HG03521 (cell line): ENCODE results near the gene SPTBN5.

ENCODE experiments used
- ATAC-seq: cut with Tn5 transposase; IDR thresholded peaks from one replicate; pipeline ENCODE4 v1.9.1; 2021; ENCODE audit warnings: mild to moderate bottlenecking, moderate library complexity; ENCODE audit not compliant: unreplicated experiment

The SPTBN5 gene

DNA sequence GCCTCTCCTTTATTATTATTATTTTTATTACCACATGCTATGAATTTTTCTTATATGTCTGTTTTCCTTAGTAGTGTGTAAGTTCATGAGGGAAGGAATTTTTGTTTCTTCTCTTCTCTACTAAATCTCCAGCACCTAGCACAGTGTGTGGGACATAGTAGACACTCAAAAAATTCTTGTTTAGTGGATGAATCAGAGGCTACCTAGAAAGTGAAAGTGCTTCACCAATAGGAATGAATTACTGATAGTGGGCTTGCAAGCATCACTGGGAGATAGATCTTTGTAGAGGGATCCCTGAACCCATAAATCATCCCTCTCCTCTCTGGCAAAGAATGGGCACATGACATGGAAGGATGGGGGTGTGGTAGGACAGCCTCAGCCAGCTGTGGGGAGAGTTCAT, 8.5 kb downstream of the SPTBN5 start:
- ATAC-seq, result no peak

DNA sequence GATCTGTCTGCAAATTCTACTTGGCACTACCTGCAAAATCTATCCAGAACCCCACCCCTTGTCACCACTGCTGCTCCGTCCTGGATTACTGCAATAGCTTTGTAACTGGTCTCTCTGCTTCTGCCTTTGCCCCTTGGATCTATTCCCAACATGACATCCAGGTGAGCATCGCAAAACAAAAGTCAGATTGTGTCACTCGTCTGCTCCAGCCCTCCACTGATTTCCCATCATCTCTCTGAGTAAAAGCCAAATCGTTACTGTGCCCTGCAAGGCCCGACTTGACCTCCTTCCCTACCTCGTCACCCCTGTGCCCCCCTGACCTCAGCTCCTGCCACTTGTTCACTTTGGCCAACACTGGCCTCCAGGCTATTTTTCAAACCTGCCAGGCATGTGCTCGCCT, 9.4 kb downstream of the SPTBN5 start:
- no peak for ATAC-seq

DNA sequence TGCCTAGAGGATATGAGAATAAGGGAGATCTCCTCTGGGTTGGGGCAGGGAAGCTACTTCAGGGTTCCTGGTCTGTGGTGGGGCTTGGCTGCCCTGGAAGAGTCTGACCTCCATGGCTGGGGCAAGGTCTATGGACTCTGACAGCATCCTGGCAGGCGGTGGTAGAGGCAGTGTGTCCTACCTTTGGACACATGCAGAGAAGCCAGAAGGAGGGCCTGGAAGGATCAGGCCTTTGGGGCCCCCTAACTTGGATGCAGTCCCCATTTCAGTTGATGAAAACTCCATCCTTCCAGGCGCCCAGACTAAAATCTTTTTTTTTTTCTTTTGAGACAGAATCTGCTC, 10.4 kb downstream of the SPTBN5 start:
- ATAC-seq, result no peak

DNA sequence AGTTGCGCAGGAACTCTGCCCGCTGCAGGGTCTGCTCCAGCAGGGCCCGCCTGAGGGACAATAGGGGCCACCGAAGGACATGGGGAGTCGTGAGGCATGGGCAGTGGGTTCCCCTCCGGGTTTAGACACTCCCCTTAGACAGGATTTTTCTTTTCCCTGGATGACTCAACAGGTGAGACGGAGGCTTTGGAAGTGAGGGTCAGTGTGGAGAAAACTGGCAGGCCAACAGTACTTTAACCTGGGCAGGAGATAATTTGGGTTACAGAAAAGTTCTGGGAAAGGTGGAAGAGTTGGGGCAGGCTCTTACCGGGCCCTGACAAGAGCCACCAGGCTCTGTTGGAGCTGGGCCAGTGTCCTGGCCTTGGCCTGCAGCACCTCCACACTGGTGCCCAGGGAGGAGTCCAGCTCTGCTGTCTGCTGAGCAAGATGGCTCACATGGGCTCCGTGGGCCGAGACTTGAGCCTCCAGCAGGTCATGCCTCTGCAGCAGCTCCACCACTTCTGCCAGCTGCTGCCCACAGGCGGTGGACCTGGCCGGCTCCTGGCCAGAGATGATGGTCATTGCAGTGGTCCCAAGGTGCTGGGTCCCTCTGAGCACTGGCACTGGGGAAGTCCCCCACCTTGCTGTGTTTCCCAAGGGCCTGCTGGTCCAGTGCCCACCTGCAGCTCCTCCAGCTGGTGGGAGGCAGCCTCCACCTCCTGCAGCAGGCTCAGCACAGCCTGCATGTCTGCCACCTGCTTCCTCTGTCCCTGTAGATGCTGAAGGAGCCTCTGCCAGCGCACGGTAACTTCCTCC, 11.0 kb downstream of the SPTBN5 start:
- no peak for ATAC-seq

DNA sequence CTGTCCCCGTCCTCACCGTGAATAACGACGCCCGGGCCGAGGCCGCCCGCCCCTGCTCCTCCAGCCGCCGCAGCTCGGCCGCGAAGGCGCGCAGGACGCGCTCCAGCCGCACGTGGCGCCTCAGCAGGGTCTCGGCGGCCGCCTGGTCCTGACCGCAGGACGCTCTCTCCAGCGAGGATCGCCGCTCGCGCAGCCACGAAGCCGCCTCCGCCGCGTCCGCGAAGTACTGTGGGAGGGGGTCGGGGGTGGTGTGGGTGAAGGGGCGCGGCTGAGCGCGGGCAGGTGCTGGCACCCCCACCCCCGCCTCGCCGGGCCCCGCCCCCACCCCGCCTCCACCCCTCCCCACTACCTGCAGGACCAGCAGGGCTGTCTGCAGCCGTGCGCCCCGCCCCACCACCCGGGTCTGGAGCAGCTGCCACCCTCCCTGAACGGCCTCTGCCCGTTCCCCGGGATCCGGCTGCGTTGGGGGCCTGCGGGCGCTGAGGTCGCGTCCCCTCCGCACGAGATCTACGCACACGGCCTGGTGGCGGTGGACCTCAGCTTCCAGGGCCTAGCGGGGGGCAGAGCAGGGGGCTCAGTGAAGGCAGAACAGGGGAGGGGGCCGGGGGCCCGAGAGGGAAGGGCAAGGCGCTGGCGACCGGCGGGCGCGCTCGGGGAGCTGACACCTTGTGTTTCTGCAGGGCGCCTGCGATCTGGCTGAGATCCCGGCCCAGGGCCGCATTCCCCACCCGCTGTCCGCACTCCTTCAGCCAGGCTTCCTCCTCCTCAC, 11.7 kb downstream of the SPTBN5 start:
- ATAC-seq, result no peak

DNA sequence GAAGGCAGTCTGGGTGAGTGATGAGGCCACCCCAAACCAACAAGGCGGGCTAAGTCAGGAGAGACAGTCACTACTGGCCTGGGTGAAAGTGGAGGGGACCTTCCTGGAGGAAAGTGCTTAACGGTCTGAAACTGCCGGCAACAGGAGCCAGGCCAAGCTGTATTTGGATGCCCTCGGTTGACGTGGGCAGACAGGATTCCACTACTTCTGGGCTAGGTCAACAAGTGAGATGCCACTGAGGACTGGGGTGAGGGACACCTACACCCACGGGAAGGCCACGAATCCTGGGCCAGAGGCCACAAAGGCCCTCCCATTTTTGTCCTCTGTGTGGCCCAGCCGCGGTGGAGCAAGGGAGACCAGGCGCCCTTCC, 12.3 kb downstream of the SPTBN5 start:
- no peak for ATAC-seq

DNA sequence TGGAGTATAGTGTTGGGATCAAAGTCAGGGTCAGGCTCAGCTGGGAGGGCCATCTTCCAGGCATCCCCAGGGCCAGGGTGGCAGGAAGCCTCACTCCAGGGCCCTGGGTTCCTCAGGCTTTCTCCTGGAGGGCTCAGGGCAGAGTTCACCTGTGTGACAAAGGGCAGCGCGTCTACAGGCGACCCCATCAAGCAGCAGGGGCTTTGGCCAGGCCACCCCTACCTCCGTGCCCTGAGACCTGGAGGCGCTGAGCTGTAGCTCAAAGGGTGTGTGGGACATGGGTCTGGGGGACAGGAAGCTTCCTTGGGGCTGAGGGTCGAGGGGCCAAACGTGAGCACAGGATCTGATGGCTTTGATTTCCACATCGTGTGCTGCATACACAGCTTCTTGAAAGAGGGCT, 12.8 kb downstream of the SPTBN5 start:
- no peak for ATAC-seq

DNA sequence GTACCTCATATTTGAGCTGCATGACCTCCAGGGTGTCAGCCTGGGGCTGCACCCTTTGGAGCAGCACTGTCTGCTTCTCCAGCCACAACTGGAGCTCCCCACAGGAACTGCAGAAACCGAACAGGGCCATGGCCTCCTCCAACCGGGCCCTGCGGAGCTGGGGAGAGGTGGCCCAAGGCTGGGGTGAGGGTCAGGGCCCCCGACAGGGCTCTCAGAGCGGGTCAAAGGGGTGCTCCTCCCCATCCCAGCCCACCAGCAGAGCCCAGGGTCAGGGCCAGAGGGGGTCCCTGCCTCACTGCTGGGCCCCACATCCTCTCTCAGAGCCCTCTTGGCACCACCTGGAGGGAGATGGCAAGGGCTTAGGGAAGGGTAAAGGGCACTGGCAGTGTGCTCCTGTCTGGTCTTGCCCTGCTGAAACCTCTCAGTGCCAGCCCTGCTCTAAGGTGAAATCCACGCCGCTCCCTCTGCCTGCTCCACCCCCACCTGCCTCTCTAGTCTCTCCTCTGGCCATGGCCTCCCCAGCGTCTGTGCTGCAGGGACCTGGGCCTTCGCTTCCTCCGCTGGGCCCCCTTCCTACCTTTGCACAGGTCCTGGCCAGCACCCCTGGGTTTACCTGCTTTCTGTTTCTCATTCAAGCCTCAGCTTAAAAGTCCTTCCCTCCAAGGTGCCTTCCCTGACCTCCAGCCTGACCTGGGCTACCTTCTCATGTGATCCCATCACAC, 13.5 kb downstream of the SPTBN5 start:
- ATAC-seq, result no peak

DNA sequence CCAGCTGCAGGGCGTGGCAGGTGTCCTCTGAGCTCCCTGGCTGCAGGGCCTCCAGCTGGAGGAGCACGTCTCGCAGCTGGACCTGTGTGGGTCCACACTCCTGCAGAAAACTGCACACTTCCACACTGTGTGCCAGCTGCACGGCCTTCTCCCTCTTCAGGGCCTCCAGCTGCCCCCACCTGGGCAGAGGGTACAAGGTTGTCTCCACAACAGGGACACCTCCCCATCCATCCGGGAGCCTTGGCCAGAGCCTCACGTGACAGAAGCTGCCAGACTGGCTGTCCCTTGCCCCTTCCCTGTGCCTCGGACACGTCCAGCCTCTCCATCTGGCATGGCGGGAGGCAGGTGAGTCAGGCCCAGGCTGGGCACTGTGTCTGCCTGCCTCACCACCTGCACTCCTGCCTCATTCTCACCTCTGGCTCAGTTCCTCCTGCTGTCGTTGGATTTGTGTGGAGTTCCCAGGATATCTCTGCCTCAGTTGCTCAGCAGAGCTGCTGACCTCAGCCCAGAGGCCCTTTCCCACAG, 14.5 kb downstream of the SPTBN5 start:
- ATAC-seq, result no peak

DNA sequence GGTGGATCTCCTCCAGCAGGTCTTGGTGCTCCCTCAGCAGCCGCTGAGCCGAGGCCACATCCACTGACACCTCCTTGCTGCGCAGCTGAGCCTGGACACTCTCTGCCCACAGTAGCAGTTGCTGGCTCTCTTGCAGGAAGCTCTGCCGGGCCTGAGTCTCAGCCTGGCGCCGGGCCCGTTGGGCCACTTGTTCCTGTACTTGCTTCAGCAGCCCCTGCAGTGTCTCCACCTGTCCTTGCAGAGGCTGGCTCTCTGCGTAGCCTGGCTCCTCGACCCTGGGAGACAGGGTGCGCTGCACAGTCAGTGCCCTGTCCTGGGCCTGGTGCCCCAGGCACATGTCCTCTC, 15.5 kb downstream of the SPTBN5 start:
- ATAC-seq, result no peak

DNA sequence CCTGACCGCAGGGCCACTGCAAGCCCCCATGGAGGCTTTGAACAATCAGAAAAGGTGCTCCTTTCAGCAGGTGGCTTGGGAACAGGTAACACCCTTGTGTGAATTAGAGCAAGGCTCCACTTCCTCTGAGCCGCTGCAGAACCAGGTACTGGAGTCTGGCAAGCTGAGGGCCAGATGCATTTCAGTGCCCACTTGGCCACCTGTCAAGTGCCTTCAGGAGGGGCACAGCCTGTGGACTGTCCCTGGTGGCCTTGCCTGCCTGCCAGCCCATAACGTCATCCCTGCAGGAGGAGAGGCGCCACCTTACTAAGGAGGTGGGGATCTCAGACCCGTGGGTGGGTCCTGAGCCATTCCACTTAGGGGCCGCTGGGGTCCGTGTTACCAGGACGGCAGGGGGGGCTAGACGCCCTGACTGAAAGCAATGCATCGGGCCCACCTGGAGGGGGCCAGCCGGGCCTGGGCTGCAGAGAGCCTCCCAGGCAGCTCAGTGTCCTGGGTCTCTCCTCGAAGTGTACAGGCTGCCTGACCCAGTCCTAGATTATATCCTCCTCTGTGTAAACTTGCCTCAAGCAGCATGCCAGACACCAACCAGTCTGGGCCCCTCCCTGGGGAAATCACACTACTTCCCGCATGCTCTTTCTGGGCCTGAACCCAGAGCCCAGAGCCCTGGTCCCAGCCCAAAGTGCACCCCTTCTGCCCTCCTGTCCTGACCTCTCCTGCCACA, 16.1 kb downstream of the SPTBN5 start:
- no peak for ATAC-seq

DNA sequence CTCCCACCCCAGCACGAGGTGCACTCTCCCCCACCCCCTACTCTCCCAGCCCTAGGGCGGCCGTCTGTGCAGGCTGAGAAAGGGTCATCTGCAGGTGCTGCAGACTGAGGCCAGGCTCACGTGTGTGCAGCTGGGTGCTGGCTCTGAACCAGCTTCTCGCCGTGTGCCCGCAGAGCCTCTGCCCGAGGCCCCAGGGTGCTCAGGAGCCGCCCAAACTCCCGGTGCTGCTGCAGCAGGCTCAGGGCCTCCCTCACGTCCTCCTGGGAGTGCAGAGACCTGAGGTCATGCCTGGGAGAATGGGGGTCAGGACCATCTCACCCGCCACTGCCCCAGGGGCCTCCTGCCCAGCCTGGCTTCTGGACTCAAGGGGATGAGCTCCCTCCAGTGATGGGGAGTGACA, 17.2 kb downstream of the SPTBN5 start:
- ATAC-seq, result no peak

DNA sequence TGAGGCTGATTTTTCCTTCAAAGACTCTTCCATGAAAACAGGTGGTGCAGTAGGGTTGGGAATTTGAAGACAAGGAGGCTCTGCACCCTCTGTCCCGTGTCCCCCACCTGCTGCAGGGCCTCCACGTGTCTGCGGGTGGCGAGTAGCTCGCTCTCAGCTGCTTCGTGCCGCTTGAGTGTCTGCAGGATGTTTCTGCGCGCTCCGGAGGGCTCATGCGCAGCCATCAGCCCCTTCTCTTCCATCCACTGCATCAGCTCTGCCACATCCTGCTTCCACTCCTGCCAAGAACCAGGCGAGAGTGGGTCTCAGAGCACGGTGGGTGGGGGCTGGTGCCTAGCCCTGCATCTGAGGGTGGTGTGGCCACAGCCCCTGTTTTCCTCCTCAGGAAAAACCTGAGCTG, 17.8 kb downstream of the SPTBN5 start:
- ATAC-seq, result no peak

DNA sequence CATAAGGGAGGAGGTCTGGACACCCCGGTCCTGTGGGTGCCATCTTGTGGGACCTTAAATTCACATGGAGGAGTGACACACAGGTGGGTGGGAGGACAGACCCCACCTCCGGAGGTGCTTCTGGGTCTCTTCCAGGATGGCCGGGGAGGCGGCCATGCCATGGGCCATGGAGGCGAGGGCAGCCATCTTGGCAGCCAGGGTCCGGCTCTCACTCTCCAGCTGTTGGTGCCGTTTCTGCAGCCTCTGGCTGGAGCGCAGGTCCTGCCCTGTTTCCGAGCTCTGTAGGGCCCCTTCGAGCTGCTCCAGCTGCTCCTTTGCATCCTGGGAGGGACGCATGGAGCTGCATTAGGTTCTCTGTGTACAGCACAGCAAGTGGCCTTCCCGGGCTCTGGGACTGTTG, 19.1 kb downstream of the SPTBN5 start:
- no peak for ATAC-seq

DNA sequence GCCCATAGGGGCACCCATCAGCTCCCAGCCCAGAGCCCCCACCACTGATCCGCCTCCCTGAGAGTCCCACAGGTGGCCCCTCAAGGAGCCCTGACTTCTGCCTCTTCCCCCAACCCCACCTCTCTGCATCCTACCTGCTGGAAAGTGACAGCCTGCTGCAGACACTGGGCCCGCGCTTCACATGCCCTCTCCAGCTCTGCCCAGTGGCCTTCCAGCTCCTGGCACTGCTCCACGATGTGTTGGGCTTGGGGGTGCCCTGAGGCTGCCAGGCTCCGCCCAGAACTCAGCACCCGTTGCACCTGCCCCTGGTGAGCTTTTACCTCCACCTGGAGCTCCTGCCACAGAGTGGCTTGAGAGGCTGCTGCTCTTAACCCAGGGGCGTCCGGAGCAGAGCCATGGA, 20.1 kb downstream of the SPTBN5 start:
- ATAC-seq, result no peak

DNA sequence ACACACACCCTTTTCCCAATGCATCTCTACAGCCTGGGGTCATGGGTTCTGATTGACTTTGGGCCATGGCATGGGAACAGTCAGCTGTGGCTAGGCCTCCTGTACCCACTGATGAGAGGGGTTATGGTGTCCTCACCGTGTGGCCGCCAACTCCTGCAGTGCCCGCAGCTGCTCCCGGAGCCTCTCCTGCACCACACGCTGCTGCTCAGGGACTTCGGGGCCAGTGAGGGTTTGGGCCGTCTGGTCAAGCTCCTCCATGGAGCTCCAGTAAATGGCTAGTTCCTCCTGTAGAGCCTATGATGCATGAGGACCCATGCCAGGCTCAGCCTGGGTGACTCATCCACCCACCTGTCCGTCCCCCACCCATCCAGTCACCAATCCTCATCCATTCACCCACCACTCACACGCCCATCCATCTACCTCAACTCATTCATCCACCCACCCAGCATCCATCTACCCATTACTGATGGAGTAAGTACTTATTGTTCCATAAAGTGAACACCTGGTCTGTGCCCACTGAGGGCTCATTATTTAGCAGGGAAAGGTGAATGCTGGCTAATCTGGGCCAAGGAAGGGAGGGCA, 21.6 kb downstream of the SPTBN5 start:
- no peak for ATAC-seq

DNA sequence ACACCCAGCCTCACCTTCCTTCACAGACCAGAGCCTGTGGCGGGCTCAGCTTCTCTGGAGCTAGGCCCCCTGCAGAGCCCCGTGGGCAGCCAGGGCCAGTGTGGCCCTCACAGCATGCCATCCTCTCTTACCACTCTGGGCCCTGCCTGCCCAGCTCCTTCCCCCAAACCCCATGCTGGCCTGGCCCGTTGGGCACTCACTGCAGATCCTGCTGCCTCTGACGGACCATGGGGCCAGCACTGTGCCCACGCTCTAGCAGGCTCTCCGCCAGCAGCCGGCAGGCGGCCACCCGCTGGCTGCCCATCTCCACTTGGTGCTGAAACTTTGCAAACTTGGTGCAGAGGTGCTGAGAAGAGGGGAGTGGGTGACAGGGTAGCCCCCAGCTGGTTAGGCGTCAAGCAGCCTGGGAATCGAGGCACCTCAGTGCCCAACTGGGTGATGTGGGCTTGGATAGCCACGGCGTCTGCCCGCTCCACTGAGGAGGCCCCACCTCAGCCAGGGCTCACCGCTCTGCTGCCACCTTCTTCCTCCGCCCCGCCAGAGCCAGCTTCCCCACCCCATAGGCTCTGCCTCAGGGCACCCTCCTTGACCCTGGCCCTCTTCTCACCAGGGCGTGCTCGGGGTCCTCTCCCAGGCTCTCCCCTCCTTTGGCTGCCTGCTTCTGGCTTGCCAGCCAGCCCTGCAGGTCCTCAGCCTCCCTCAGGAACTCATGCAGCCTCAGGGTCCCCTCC, 22.5 kb downstream of the SPTBN5 start:
- no peak for ATAC-seq

DNA sequence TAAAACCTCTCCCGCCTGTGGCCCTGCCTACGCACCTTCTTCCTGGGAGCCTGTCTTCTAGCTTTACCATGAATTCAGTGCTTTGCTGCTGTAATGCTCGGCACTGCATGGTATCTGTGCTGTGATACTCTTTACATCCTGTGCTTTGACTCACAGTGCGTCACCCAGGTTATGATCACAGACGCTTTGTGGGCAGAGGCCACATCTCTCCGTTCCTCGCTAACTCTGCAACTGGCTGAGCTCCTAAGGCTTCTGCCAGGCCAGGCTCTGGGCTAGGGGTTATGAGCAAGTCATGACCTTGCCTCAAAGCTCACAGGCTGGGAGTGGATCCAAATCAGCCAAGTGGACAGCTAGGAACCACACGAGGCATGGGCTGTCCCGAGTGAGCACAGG, 23.2 kb downstream of the SPTBN5 start:
- ATAC-seq, result no peak

DNA sequence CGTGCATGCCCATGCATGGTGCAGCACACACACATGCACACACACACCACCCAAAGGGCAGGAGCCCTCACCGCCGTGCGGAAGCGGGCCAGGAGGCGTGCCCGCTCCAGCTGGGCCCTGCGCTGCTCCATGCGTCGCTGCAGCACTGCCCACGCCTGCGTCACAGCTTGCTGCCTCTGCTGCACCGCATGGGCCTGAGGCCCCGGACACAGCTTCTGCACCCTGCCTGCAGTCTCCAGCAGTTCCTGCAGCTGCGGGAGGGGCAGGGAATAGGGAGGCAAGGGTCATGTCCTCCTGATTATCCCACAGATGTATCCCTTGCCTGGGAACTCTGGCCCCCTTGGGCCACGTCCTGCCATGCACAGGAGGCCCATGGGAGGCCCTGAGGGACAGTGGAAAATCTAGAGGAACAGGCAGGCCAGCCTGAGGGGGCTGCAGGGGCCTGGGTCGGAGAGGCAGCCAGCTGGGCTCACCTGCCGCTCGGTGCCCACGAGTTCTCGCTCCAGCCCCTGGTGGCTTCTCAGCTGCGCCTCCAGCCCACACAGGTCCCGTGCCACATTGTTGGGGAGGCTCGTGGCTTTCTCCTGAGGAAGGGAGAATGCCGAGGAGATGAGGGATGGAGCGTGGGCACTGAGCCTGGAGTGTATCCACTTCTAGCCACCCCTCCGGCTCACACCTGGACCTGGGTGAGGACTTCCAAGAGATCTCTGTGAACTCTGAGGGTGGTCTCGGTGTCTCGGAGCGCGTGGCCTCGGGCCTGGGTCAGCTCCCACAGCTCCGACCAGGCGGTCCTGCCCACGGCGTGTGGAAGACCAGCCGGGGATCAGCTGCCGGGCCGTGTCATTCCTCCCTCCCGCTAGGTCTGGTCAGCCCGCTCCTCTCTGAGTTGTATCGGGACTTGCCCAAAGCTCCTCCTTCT, 23.8 kb downstream of the SPTBN5 start:
- no peak for ATAC-seq
